Skin of body (tissue), 2 donors: ENCODE measurements around the gene CUBN. TPM values are rescaled to one million over a fixed set of nuclear protein-coding genes. Genes with fewer than 3 reads are reported as not detected.

Experiments used
- DNase-seq: peaks from one replicate; lab custom pipeline; 2025; lab: John Stamatoyannopoulos, UW
- total RNA-seq: library from RNA; depleted of rRNA; stranded (reverse); fragments of >200 nt; gene quantifications from one replicate; pipeline ENCODE4 v1.2.3, GENCODE V29; 2014

Gene CUBN
- total RNA-seq, 1 donor from 2014 or later = 18.1 TPM

GRCh38 chr10:16992611-16993119 is 136.9 kb downstream of the CUBN start:
- DNase-seq = peak; percentile 72

- no peak for DNase-seq
Observed at GRCh38 chr10:16991011-16991410, 138.6 kb downstream of the CUBN start.

- no peak for DNase-seq
Observed at GRCh38 chr10:16989826-16990293, 139.8 kb downstream of the CUBN start.

- DNase-seq = no peak
Observed at GRCh38 chr10:16988900-16989299, 140.7 kb downstream of the CUBN start.

- no peak for DNase-seq
Observed at GRCh38 chr10:16987976-16988610, 141.5 kb downstream of the CUBN start.

- DNase-seq = peak; percentile 88
Observed at GRCh38 chr10:16987206-16987621, 142.4 kb downstream of the CUBN start.

- DNase-seq = peak; percentile 86
Observed at GRCh38 chr10:16986406-16987205, 143.0 kb downstream of the CUBN start.

- DNase-seq = no peak
Observed at GRCh38 chr10:16986082-16986405, 143.6 kb downstream of the CUBN start.

GRCh38 chr10:16984242-16984641 is 145.4 kb downstream of the CUBN start:
- no peak for DNase-seq

- no peak for DNase-seq
Observed at GRCh38 chr10:16976803-16977202, 152.8 kb downstream of the CUBN start.

- no peak for DNase-seq
Observed at GRCh38 chr10:16975188-16975587, 154.4 kb downstream of the CUBN start.

- no peak for DNase-seq
Observed at GRCh38 chr10:16968416-16969041, 161.1 kb downstream of the CUBN start.

GRCh38 chr10:16967866-16968415 is 161.7 kb downstream of the CUBN start:
- no peak for DNase-seq

GRCh38 chr10:16966991-16967865 is 162.4 kb downstream of the CUBN start:
- DNase-seq = peak; percentile 67

GRCh38 chr10:16965740-16966447 is 163.7 kb downstream of the CUBN start:
- DNase-seq = peak; percentile 73

- DNase-seq = no peak
Observed at GRCh38 chr10:16965344-16965616, 164.3 kb downstream of the CUBN start.

- peak; percentile 41 for DNase-seq
Observed at GRCh38 chr10:16964576-16965343, 164.9 kb downstream of the CUBN start.

GRCh38 chr10:16960551-16960950 is 169.1 kb downstream of the CUBN start:
- DNase-seq = no peak

- DNase-seq = no peak
Observed at GRCh38 chr10:16957038-16957437, 172.6 kb downstream of the CUBN start.
